Skeletal muscle satellite cell (primary cell): ENCODE data around the gene TPP1.
A peak's percentile ranks its signal among the peaks of the same experiment; 100 is the strongest.

Experiments
- H3K27me3 ChIP-seq: 2 replicates; pipeline ENCODE4 v1.7.0; 2013; ENCODE audit warnings: low read length; ENCODE audit not compliant: control insufficient read depth, insufficient read depth
- H3K36me3 ChIP-seq: 2 replicates; pipeline ENCODE4 v1.7.0; 2013; ENCODE audit warnings: mild to moderate bottlenecking, control low read depth, low read length; ENCODE audit not compliant: insufficient read depth
- H3K4me1 ChIP-seq: 2 replicates; pipeline ENCODE4 v1.7.0; 2013; ENCODE audit warnings: low read length; ENCODE audit not compliant: control insufficient read depth, insufficient read depth
- H3K4me2 ChIP-seq: 2 replicates; pipeline ENCODE4 v1.7.0; 2013; ENCODE audit warnings: mild to moderate bottlenecking, low read length
- H3K4me3 ChIP-seq: 2 replicates; pipeline ENCODE4 v1.7.0; 2013; ENCODE audit warnings: low read length
- H3K9ac ChIP-seq: 2 replicates; pipeline ENCODE4 v1.7.0; 2013; ENCODE audit warnings: mild to moderate bottlenecking, low read depth, low read length, moderate library complexity
- H3K9me3 ChIP-seq: replicated peaks from 2 replicates; pipeline ENCODE4 v1.7.0; 2013; ENCODE audit warnings: mild to moderate bottlenecking, control low read depth, low read length

TPP1 gene

GRCh38 chr11:6646576-6646917, 27.3 kb upstream of the TPP1 start:
- Histone ChIP-seq H3K27me3 (peaks cover 67% of the 10 kb centered on the region), H3K4me1 (peaks cover 20% of the 10 kb centered on the region), H3K9me3 (no peaks in the 10 kb centered on the region), H3K36me3 (no peaks in the 10 kb centered on the region), H3K9ac (no peak overlapping the region), H3K4me2 (peak overlapping the region; percentile 21), H3K4me3 (peak overlapping the region; percentile 1)

GRCh38 chr11:6646071-6646470, 26.8 kb upstream of the TPP1 start:
- peaks cover 64% of the 10 kb centered on the region for H3K27me3 ChIP-seq
- H3K4me2 ChIP-seq: peak overlapping the region; percentile 21
- H3K36me3 ChIP-seq: no peaks in the 10 kb centered on the region
- H3K9me3 ChIP-seq: no peaks in the 10 kb centered on the region
- H3K4me1 ChIP-seq: peaks cover 20% of the 10 kb centered on the region
- peak overlapping the region; percentile 1 for H3K4me3 ChIP-seq
- no peak overlapping the region for H3K9ac ChIP-seq

- Histone ChIP-seq H3K27me3 (peaks cover 34% of the 10 kb centered on the region), H3K9me3 (no peaks in the 10 kb centered on the region), H3K4me1 (peaks cover 26% of the 10 kb centered on the region), H3K9ac (no peak overlapping the region), H3K4me2 (no peak overlapping the region), H3K4me3 (no peak overlapping the region), H3K36me3 (no peaks in the 10 kb centered on the region)
Observed at GRCh38 chr11:6642957-6643356, 23.7 kb upstream of the TPP1 start.

- Histone ChIP-seq H3K9ac (no peak overlapping the region), H3K36me3 (no peaks in the 10 kb centered on the region)
Observed at GRCh38 chr11:6640985-6641701, 21.9 kb upstream of the TPP1 start.

GRCh38 chr11:6640036-6640984, 21.1 kb upstream of the TPP1 start:
- H3K4me1 ChIP-seq: peaks cover 19% of the 10 kb centered on the region
- no peaks in the 10 kb centered on the region for H3K9me3 ChIP-seq
- H3K9ac ChIP-seq: no peak overlapping the region
- no peak overlapping the region for H3K4me2 ChIP-seq
- peaks cover 28% of the 10 kb centered on the region for H3K27me3 ChIP-seq
- H3K4me3 ChIP-seq: no peak overlapping the region
- no peaks in the 10 kb centered on the region for H3K36me3 ChIP-seq

More at GRCh38 chr11:6640985-6641701, 21.9 kb upstream of the TPP1 start:
- Histone ChIP-seq H3K4me1 (peaks cover 19% of the 10 kb centered on the region), H3K4me3 (no peak overlapping the region), H3K4me2 (no peak overlapping the region), H3K27me3 (peaks cover 29% of the 10 kb centered on the region), H3K9me3 (no peaks in the 10 kb centered on the region)

- H3K4me2 ChIP-seq: no peak overlapping the region
- H3K27me3 ChIP-seq: peaks cover 9% of the 10 kb centered on the region
- no peaks in the 10 kb centered on the region for H3K36me3 ChIP-seq
- peaks cover 23% of the 10 kb centered on the region for H3K4me1 ChIP-seq
- H3K4me3 ChIP-seq: no peak overlapping the region
- H3K9ac ChIP-seq: no peak overlapping the region
- H3K9me3 ChIP-seq: no peaks in the 10 kb centered on the region
Observed at GRCh38 chr11:6638429-6638828, 19.2 kb upstream of the TPP1 start.

GRCh38 chr11:6637871-6638270, 18.6 kb upstream of the TPP1 start:
- Histone ChIP-seq H3K4me2 (peak overlapping the region; percentile 8), H3K4me3 (no peak overlapping the region), H3K9me3 (no peaks in the 10 kb centered on the region), H3K9ac (no peak overlapping the region), H3K27me3 (peaks cover 4% of the 10 kb centered on the region), H3K4me1 (peaks cover 23% of the 10 kb centered on the region), H3K36me3 (no peaks in the 10 kb centered on the region)

- Histone ChIP-seq H3K9ac (no peak overlapping the region), H3K4me1 (peaks cover 23% of the 10 kb centered on the region), H3K27me3 (no peaks in the 10 kb centered on the region), H3K9me3 (no peaks in the 10 kb centered on the region), H3K4me2 (no peak overlapping the region), H3K36me3 (no peaks in the 10 kb centered on the region), H3K4me3 (no peak overlapping the region)
Observed at GRCh38 chr11:6636480-6636879, 17.3 kb upstream of the TPP1 start.

GRCh38 chr11:6635082-6635932, 16.1 kb upstream of the TPP1 start:
- Histone ChIP-seq H3K9ac (peak overlapping the region; percentile 4), H3K27me3 (no peaks in the 10 kb centered on the region), H3K4me1 (peaks cover 23% of the 10 kb centered on the region), H3K4me2 (peak overlapping the region; percentile 40), H3K36me3 (no peaks in the 10 kb centered on the region), H3K4me3 (no peak overlapping the region), H3K9me3 (no peaks in the 10 kb centered on the region)

- Histone ChIP-seq H3K4me3 (no peak overlapping the region), H3K36me3 (no peaks in the 10 kb centered on the region), H3K27me3 (no peaks in the 10 kb centered on the region), H3K4me1 (peaks cover 23% of the 10 kb centered on the region), H3K9ac (no peak overlapping the region), H3K9me3 (no peaks in the 10 kb centered on the region), H3K4me2 (no peak overlapping the region)
Observed at GRCh38 chr11:6634534-6634933, 15.3 kb upstream of the TPP1 start.
